Caco-2 (cell line): ENCODE measurements around the gene LYPD4. TPM values are rescaled to one million over a fixed set of nuclear protein-coding genes. Genes with fewer than 3 reads are reported as not detected.

Source experiments
- BruUV-seq: library from RNA; stranded (reverse); fragments of 400-500 nt; replicated peaks from 2 replicates; lab custom pipeline; 2021; lab: Mats Ljungman, UMichigan
- CTCF ChIA-PET: fragments of 300-600 bp; sonication (Branson Sonifier 250); formaldehyde crosslinking; loops from one replicate; lab custom pipeline; 2022; ENCODE audit warnings: antibody characterized with exemption; lab: Charles Lee
- POLR2A ChIA-PET: fragments of 300-600 bp; sonication (Branson Sonifier 250); formaldehyde crosslinking; loops from one replicate; lab custom pipeline; 2022; ENCODE audit warnings: antibody characterized with exemption; lab: Charles Lee
- DNase-seq, 2 experiments: peaks; one replicate each; pipeline versions ENCODE4 v3.0.0 to v3.0.0-alpha.2; 2020 to 2022
- H3K27me3 ChIP-seq: replicated peaks from 2 replicates; pipeline ENCODE4 v1.6.0; 2011; ENCODE audit warnings: low read length; ENCODE audit not compliant: control insufficient read depth, insufficient read depth
- H3K36me3 ChIP-seq: 2 replicates; pipeline ENCODE4 v1.5.1; 2011; ENCODE audit warnings: low read length; ENCODE audit not compliant: control insufficient read depth, insufficient read depth
- H3K4me1 ChIP-seq: fragments of 250-450 bp; sonication (Bioruptor Pico); 2 replicates; pipeline ENCODE4 v1.5.1; 2020; ENCODE audit warnings: mild to moderate bottlenecking
- H3K4me3 ChIP-seq: 2 replicates; pipeline ENCODE4 v1.5.1; 2011; ENCODE audit warnings: low read depth, mild to moderate bottlenecking, control low read depth, low read length
- H3K9me3 ChIP-seq: fragments of 250-450 bp; sonication (Bioruptor Pico); 2 replicates; pipeline ENCODE4 v1.5.1; 2020; ENCODE audit warnings: mild to moderate bottlenecking, moderate library complexity
- H3K27ac Mint-ChIP-seq: one replicate; pipeline ENCODE4 v1.8.0; 2022; ENCODE audit warnings: mixed read lengths; ENCODE audit not compliant: unreplicated experiment
- H3K27me3 Mint-ChIP-seq: one replicate; pipeline ENCODE4 v1.8.0; 2022; ENCODE audit warnings: mixed read lengths; ENCODE audit not compliant: insufficient read depth, unreplicated experiment
- H3K36me3 Mint-ChIP-seq: one replicate; pipeline ENCODE4 v1.8.0; 2022; ENCODE audit warnings: mild to moderate bottlenecking, mixed read lengths; ENCODE audit not compliant: insufficient read depth, unreplicated experiment
- H3K4me1 Mint-ChIP-seq: one replicate; pipeline ENCODE4 v1.8.0; 2022; ENCODE audit warnings: low read depth, mixed read lengths; ENCODE audit not compliant: unreplicated experiment
- H3K4me3 Mint-ChIP-seq: one replicate; pipeline ENCODE4 v1.8.0; 2022; ENCODE audit warnings: mild to moderate bottlenecking, moderate library complexity, mixed read lengths; ENCODE audit not compliant: unreplicated experiment
- H3K9me3 Mint-ChIP-seq: one replicate; pipeline ENCODE4 v1.8.0; 2022; ENCODE audit warnings: mixed read lengths; ENCODE audit not compliant: unreplicated experiment
- CTCF ChIP-seq, 2 experiments: fragments of 200-600 bp in 1 of 2; IDR thresholded peaks; 1 replicate in 1 of 2; 2 replicates in 1 of 2; pipeline versions ENCODE4 v1.5.1 to v1.8.0; 2011 to 2022; ENCODE audit warnings: antibody characterized with exemption in 1 of 2, control low read depth in 1 of 2, inconsistent platforms in 1 of 2, low read depth in 1 of 2, low read length in 1 of 2, mild to moderate bottlenecking in 1 of 2, moderate library complexity in 1 of 2; ENCODE audit not compliant: insufficient read depth in 1 of 2, severe bottlenecking in 1 of 2, unreplicated experiment in 1 of 2
- intact Hi-C: fragments of 100-400 bp; cut with micrococcal nuclease; formaldehyde crosslinking; loops from one replicate; pipeline ENCODE4 v1.10.0; 2022; ENCODE audit not compliant: unreplicated experiment
- total RNA-seq: library from RNA; stranded (reverse); gene quantifications from 2 replicates; pipeline ENCODE4 v1.2.3, GENCODE V29; 2022

The LYPD4 gene
- total RNA-seq, 1 experiment from 2014 or later, result not detected

GRCh38 chr19:41887711-41888382 lies 43.4 kb upstream of the LYPD4 start:
- Mint-ChIP-seq H3K9me3 (no peaks in the 10 kb centered on the region), H3K27ac (peak overlapping the region; percentile 47), H3K4me3 (peak overlapping the region; percentile 40), H3K27me3 (no peaks in the 10 kb centered on the region), H3K4me1 (peaks cover 24% of the 10 kb centered on the region), H3K36me3 (peaks cover 17% of the 10 kb centered on the region)
- ChIA-PET POLR2A (interaction anchor here (0.6 to 0.9 kb wide), 2 partner anchors 28 to 33 kb away, joined by 3 to 6 read pairs; partner anchors contain the start of gene RPS19), CTCF (interaction anchor here (0.6 to 2.7 kb wide), 14 partner anchors 11 to 482 kb away, joined by 3 to 17 read pairs (median 4); partner anchors contain the start of genes CD79A, ERFL, RABAC1 and ZNF574)
- BruUV-seq, result no TSS peak
- Histone ChIP-seq H3K4me3 (0 out of 2 replicates have a peak overlapping the region, but pooled peaks have one; percentile 17), H3K9me3 (no peaks in the 10 kb centered on the region), H3K4me1 (peaks cover 24% of the 10 kb centered on the region), H3K27me3 (no peaks in the 10 kb centered on the region), H3K36me3 (peaks cover 3% of the 10 kb centered on the region)
- intact Hi-C loops, result loop anchor here (1.0 to 2.0 kb wide), 3 partner anchors 15 to 63 kb away; no protein-coding TSS in a partner anchor
- DNase-seq, result peak; percentile 93 to 96
- TF ChIP-seq CTCF (IDR thresholded peaks at IDR 0.05; ENCODE audit: insufficient read depth in 1 of 2, low read depth in 1 of 2, low read length in 1 of 2, severe bottlenecking in 1 of 2, unreplicated experiment in 1 of 2), result peak; percentile 54 to 92

GRCh38 chr19:41886761-41887710 lies 42.6 kb upstream of the LYPD4 start:
- Histone ChIP-seq H3K9me3 (no peaks in the 10 kb centered on the region), H3K4me1 (peaks cover 24% of the 10 kb centered on the region), H3K36me3 (peaks cover 3% of the 10 kb centered on the region; the same call in 1 of the 2 replicates), H3K27me3 (no peaks in the 10 kb centered on the region), H3K4me3 (0 out of 2 replicates have a peak overlapping the region, but pooled peaks have one; percentile 17)
- DNase-seq, result no peak
- TF ChIP-seq CTCF (IDR thresholded peaks at IDR 0.05; ENCODE audit: insufficient read depth in 1 of 2, low read depth in 1 of 2, low read length in 1 of 2, severe bottlenecking in 1 of 2, unreplicated experiment in 1 of 2), result no peak
- intact Hi-C loops, result loop anchor here (1.0 to 2.0 kb wide), 2 partner anchors 14 to 64 kb away; no protein-coding TSS in a partner anchor
- peak overlapping the region; percentile 40 for H3K4me3 Mint-ChIP-seq
- CTCF ChIA-PET, result interaction anchor here (1.0 to 2.7 kb wide), 6 partner anchors 14 to 189 kb away, joined by 3 to 17 read pairs (median 4); partner anchors contain the start of gene ZNF574
- peaks cover 16% of the 10 kb centered on the region for H3K36me3 Mint-ChIP-seq
- no peaks in the 10 kb centered on the region for H3K9me3 Mint-ChIP-seq
- H3K27ac Mint-ChIP-seq, result peak overlapping the region; percentile 47
- H3K4me1 Mint-ChIP-seq, result peaks cover 31% of the 10 kb centered on the region
- BruUV-seq, result no TSS peak
- POLR2A ChIA-PET, result interaction anchor here (0.6 kb wide), 1 partner anchor 27 kb away, joined by 3 read pairs; the partner anchor contains the start of gene RPS19
- peaks cover 3% of the 10 kb centered on the region for H3K27me3 Mint-ChIP-seq
